ENCODE measurements around the gene TULP4.

DNA sequence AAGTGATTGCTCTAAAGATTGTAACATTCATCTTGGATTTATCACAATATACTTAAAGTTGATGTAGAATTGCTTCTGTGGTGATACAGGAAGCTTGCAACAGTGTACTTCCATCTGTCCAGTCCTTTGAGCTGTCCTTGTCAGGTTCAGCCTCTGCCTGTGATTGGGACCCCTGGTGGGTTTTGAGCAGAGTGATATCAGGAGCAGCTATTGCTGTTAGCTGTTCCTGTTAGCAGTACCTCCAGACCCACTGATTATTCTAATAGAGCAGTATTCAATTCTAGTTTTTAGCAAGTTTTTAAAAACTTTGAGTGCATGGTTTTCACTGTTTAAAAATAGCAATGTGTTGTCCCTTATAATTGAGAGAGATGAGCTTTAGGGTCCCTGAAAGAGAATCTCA lies 48.8 kb downstream of the TULP4 start:
- TF ChIP-seq, protein P1, sequence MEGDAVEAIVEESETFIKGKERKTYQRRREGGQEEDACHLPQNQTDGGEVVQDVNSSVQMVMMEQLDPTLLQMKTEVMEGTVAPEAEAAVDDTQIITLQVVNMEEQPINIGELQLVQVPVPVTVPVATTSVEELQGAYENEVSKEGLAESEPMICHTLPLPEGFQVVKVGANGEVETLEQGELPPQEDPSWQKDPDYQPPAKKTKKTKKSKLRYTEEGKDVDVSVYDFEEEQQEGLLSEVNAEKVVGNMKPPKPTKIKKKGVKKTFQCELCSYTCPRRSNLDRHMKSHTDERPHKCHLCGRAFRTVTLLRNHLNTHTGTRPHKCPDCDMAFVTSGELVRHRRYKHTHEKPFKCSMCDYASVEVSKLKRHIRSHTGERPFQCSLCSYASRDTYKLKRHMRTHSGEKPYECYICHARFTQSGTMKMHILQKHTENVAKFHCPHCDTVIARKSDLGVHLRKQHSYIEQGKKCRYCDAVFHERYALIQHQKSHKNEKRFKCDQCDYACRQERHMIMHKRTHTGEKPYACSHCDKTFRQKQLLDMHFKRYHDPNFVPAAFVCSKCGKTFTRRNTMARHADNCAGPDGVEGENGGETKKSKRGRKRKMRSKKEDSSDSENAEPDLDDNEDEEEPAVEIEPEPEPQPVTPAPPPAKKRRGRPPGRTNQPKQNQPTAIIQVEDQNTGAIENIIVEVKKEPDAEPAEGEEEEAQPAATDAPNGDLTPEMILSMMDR (IDR thresholded peaks at IDR 0.05), result no peak
- TF ChIP-seq POLR2A (IDR thresholded peaks at IDR 0.05), result no peak

All from uterus (tissue), 2 donors.